HepG2 (cell line): ENCODE results near the gene TTYH2. TPM values are rescaled to one million over a fixed set of nuclear protein-coding genes. Genes with fewer than 3 reads are reported as not detected.

Experiments used
- ATM ChIP-seq: fragments of 450-650 bp; IDR thresholded peaks from 2 replicates; pipeline ENCODE4 v1.7.1; 2017; ENCODE audit warnings: mild to moderate bottlenecking, borderline replicate concordance
- TEAD3 ChIP-seq: optimal IDR thresholded peaks from 2 replicates; pipeline ENCODE3; 2016; ENCODE audit warnings: borderline replicate concordance
- ZNF790 ChIP-seq: sonication (generic); formaldehyde crosslinking; IDR thresholded peaks from 2 replicates; pipeline ENCODE4 v1.8.0; 2022; ENCODE audit warnings: missing genetic modification reagents, mild to moderate bottlenecking, borderline replicate concordance
- polyA plus RNA-seq, 8 experiments: library from polyadenylated mRNA; depleted of rRNA in 3 of 8; stranded (reverse) in 7 of 8; unstranded in 1 of 8; fragments of >200 nt; fragmentation: Illumina TruSeq in 4 of 8; extraction: Trizol in 4 of 8; gene quantifications; 2 replicates each; pipeline versions ENCODE4 v1.2.1 to v1.2.3, GENCODE V29; 2011 to 2016; ENCODE audit warnings: low read depth in 4 of 8, missing spikeins in 1 of 8, mixed read lengths in 1 of 8; ENCODE audit not compliant: insufficient read depth in 1 of 8
- total RNA-seq, 5 experiments: library from RNA; depleted of rRNA; stranded (reverse); fragments of >200 nt; fragmentation: Illumina TruSeq; extraction: Trizol; gene quantifications; 2 replicates each; pipeline ENCODE4 v1.2.3, GENCODE V29; 2016; ENCODE audit warnings: low read depth in 1 of 5
- TF ChIP-seq, protein P1 (sequence below): sonication (generic); formaldehyde crosslinking; IDR thresholded peaks from 2 replicates; pipeline ENCODE4 v1.5.0; 2020; ENCODE audit warnings: mild to moderate bottlenecking, missing genetic modification reagents, borderline replicate concordance
- TF ChIP-seq, protein P2 (sequence below): fragments of 450-650 bp; IDR thresholded peaks from 2 replicates; pipeline ENCODE4 v1.6.1; 2017; ENCODE audit warnings: mild to moderate bottlenecking

TTYH2 gene
- total and polyA plus RNA-seq, 2 of the 13 experiments (the other 11 are each of a cell fraction or from before 2014, with no cell fraction given), result 0.77 to 0.96 TPM

DNA sequence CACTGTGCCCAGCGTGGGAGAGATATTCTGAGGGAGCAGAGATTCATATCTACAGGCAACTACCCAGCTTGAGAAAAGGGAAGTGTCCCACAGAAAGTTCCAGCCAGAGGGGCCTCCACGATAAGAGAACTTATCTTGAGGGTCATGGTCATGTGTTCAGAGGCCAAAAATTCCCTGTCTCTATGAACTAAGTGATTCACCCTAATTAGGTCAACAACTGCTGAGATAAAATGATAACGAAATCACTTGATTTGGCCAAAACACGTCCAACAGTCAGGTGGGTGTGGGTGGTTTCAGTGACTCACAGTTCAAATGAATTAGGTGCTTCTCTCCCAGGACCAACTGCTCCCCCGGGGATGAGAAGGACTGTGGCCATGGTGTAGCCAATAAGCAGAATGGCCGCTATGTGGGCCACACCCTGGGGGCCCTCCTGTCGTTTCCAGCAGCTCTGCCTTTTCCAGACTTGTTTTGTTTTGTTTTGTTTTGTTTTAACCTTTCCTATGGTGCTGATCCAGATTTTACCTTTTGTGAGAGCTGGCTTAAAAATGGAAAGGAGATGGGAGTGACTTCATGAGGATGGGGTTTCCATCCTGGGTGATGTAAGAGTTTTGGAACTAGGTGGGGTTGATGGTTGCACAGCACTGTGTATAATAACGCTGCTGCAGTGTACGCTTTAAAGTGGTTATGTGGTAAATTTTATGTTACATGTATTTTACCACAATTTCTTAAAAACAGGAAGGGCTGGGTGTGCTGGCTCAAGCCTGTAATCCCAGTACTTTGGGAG, 69.4 kb downstream of the TTYH2 start (continued):
- TF ChIP-seq, protein P1, sequence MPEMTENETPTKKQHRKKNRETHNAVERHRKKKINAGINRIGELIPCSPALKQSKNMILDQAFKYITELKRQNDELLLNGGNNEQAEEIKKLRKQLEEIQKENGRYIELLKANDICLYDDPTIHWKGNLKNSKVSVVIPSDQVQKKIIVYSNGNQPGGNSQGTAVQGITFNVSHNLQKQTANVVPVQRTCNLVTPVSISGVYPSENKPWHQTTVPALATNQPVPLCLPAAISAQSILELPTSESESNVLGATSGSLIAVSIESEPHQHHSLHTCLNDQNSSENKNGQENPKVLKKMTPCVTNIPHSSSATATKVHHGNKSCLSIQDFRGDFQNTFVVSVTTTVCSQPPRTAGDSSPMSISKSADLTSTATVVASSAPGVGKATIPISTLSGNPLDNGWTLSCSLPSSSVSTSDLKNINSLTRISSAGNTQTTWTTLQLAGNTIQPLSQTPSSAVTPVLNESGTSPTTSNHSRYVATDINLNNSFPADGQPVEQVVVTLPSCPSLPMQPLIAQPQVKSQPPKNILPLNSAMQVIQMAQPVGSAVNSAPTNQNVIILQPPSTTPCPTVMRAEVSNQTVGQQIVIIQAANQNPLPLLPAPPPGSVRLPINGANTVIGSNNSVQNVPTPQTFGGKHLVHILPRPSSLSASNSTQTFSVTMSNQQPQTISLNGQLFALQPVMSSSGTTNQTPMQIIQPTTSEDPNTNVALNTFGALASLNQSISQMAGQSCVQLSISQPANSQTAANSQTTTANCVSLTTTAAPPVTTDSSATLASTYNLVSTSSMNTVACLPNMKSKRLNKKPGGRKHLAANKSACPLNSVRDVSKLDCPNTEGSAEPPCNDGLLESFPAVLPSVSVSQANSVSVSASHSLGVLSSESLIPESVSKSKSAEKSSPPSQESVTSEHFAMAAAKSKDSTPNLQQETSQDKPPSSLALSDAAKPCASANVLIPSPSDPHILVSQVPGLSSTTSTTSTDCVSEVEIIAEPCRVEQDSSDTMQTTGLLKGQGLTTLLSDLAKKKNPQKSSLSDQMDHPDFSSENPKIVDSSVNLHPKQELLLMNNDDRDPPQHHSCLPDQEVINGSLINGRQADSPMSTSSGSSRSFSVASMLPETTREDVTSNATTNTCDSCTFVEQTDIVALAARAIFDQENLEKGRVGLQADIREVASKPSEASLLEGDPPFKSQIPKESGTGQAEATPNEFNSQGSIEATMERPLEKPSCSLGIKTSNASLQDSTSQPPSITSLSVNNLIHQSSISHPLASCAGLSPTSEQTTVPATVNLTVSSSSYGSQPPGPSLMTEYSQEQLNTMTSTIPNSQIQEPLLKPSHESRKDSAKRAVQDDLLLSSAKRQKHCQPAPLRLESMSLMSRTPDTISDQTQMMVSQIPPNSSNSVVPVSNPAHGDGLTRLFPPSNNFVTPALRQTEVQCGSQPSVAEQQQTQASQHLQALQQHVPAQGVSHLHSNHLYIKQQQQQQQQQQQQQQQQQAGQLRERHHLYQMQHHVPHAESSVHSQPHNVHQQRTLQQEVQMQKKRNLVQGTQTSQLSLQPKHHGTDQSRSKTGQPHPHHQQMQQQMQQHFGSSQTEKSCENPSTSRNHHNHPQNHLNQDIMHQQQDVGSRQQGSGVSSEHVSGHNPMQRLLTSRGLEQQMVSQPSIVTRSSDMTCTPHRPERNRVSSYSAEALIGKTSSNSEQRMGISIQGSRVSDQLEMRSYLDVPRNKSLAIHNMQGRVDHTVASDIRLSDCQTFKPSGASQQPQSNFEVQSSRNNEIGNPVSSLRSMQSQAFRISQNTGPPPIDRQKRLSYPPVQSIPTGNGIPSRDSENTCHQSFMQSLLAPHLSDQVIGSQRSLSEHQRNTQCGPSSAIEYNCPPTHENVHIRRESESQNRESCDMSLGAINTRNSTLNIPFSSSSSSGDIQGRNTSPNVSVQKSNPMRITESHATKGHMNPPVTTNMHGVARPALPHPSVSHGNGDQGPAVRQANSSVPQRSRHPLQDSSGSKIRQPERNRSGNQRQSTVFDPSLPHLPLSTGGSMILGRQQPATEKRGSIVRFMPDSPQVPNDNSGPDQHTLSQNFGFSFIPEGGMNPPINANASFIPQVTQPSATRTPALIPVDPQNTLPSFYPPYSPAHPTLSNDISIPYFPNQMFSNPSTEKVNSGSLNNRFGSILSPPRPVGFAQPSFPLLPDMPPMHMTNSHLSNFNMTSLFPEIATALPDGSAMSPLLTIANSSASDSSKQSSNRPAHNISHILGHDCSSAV (CRISPR knock-in tag), result no peak
- no peak for TF ChIP-seq ZNF790 (CRISPR knock-in tag)
- TF ChIP-seq, protein P2, sequence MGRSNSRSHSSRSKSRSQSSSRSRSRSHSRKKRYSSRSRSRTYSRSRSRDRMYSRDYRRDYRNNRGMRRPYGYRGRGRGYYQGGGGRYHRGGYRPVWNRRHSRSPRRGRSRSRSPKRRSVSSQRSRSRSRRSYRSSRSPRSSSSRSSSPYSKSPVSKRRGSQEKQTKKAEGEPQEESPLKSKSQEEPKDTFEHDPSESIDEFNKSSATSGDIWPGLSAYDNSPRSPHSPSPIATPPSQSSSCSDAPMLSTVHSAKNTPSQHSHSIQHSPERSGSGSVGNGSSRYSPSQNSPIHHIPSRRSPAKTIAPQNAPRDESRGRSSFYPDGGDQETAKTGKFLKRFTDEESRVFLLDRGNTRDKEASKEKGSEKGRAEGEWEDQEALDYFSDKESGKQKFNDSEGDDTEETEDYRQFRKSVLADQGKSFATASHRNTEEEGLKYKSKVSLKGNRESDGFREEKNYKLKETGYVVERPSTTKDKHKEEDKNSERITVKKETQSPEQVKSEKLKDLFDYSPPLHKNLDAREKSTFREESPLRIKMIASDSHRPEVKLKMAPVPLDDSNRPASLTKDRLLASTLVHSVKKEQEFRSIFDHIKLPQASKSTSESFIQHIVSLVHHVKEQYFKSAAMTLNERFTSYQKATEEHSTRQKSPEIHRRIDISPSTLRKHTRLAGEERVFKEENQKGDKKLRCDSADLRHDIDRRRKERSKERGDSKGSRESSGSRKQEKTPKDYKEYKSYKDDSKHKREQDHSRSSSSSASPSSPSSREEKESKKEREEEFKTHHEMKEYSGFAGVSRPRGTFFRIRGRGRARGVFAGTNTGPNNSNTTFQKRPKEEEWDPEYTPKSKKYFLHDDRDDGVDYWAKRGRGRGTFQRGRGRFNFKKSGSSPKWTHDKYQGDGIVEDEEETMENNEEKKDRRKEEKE, result no peak
- no peak for TF ChIP-seq TEAD3 (CRISPR knock-in tag)
- TF ChIP-seq ATM, result no peak
- TF ChIP-seq, all 625 proteins: peak for 0
